AG10803 (cell line): ENCODE measurements around the gene PDZD2.

Experiments
- DNase-seq: peaks from one replicate; pipeline ENCODE4 v3.0.0; 2010; ENCODE audit warnings: low read depth
- H3K4me3 ChIP-seq: 2 replicates; pipeline ENCODE4 v1.5.1; 2011; ENCODE audit warnings: mild to moderate bottlenecking, low read length, control low read depth
- CTCF ChIP-seq: conservative IDR thresholded peaks from 2 replicates; pipeline ENCODE4 v1.5.1; 2011; ENCODE audit warnings: mild to moderate bottlenecking, low read length, control low read depth, inconsistent platforms

Gene PDZD2

GRCh38 chr5:32130865-32131264 lies 491.9 kb downstream of the PDZD2 start:
- no peak overlapping the region for H3K4me3 ChIP-seq
- no peak for DNase-seq
- no peak for TF ChIP-seq CTCF

- no peak overlapping the region for H3K4me3 ChIP-seq
- TF ChIP-seq CTCF: no peak
Measured at GRCh38 chr5:32131604-32132003, 492.7 kb downstream of the PDZD2 start.

DNA sequence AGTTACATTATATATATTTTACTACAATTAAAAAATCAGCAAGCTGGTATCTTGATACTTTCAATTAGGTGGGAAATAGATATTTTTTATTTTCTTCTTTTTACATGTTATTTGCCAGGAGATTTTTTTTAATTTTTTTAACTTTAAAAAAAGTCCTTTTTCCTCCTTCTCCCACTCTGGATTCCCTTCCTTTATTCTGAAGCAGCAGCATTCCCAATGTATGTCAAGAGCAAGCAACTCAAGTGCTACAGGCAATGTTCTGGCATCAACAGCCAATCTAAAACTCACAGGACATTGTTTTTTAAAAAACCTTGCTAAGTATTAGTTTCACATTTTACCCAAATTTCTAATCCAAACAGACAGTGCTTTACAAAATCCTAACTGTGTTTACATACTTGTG lies 493.8 kb downstream of the PDZD2 start:
- H3K4me3 ChIP-seq: no peak overlapping the region
- DNase-seq: no peak
- TF ChIP-seq CTCF: no peak

More at GRCh38 chr5:32131604-32132003, 492.7 kb downstream of the PDZD2 start:
- no peak for DNase-seq

DNA sequence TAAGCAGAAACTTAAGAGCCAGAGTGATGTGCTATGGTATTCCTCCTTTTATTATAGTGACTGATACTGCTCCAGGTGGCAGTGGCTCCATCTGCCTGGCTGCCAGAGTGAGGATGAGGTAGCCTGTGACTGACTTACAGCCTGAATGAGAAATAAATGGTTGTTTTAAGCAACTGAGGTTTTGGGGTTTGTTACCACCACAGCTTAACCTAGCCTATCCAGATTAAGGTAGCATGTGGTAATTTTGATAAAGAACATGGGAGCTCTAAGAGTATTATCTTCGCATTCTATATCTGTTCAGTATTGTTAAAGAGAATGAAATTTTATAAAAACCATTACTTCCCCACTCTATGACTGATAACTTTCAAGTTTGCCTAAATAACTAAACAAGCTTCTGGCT lies 496.2 kb downstream of the PDZD2 start:
- TF ChIP-seq CTCF: no peak
- no peak for DNase-seq
- H3K4me3 ChIP-seq: no peak overlapping the region

DNA sequence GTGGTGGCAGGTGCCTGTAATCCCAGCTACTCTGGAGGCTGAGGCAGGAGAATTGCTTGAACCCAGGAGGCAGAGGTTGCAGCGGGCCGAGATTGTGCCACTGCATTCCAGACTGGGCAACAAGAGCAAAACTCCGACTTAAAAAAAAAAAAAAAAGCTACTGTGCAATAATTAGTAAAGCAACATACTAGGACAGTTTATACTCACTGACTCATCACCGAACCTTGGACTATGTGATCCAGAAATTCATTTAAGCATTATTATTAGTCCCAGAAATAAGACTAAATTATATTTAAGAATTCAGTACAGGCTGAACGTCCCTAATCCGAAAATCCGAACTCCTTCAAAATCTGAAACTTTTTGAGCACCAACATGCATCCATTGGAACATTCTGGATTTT lies 497.4 kb downstream of the PDZD2 start:
- TF ChIP-seq CTCF: no peak
- no peak for DNase-seq
- H3K4me3 ChIP-seq: no peak overlapping the region

DNA sequence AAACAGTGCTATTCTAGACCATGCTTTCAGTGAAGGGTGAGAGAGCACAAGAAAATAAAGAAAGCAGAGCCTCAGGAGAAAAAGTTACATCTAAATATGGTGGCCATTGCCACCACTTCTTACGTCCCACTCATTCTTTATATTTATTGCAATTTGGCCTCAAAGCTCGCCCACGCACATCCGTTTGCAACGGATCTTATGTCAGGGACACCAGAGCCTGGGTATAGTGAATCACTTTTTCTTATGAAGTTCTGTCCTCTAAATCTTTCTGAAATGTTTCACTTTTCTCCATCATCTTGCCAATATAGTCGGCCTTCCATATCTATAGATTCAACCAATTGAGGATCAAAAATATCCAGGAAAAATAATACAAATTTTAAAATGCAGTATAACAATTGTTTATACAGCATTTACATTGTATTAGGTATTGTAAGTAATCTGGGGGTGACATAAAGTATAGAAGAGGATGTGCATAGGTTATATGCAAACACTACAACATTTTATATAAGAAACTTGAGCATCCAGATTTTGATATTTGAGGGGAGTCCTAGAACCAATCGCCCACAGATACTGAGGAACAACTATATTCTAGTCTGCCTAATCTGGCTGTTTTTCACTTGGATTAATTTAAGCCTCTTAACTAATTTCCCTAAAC lies 500.0 kb downstream of the PDZD2 start:
- TF ChIP-seq CTCF: no peak
- no peak overlapping the region for H3K4me3 ChIP-seq
- no peak for DNase-seq

DNA sequence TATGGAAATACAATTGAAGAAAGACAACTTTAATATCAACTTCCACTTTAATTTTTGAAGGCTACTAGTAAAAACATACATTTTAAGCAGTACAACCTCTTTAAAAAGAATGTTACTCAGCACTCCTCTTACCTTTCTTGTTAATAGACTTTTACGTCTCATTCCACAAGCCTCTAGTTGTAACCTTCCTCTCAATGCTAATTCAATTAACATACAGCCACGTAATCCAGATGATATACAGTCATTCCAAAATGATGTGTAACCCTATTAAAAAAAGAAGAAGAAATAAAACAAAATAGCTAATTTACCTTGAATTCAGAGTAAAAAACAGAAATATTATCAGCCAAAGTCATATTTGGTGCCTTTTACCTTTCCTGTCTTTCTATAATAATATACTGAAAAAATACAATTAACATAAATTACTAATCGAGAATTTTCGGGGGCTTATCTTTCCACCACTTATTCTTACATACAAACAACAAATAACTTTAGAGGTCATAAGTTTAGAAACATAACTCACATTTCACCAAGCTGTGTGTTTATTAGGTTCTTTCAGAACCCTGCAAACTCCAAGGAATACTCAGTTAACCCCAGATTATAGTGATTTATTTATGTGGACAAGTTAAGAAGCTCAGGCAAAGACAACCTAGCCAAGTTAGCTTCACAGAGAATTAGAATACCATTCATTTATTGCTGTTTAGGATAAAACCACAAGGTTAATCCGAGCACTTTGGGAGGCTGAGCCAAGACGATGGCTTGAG lies 504.9 kb downstream of the PDZD2 start:
- no peak overlapping the region for H3K4me3 ChIP-seq
- DNase-seq: no peak

More for the DNA sequence above, 504.9 kb downstream of the PDZD2 start:
- no peak for TF ChIP-seq CTCF
